Stomach (tissue), 9 donors: ENCODE results near the gene SGMS1. TPM values are rescaled to one million over a fixed set of nuclear protein-coding genes. Genes with fewer than 3 reads are reported as not detected.

Experiments
- DNase-seq, 2 donors: peaks; one replicate each; pipeline versions ENCODE4 v3.0.0 to v3.0.0-alpha.2; 2013 to 2019
- H3K27ac ChIP-seq, 5 donors: fragments of 200-600 bp in 4 of 5; sonication (generic) in 4 of 5; one replicate each; pipeline ENCODE4 v1.5.1; 2013 to 2019; ENCODE audit warnings: mild to moderate bottlenecking in 1 of 5, moderate library complexity in 1 of 5
- H3K27me3 ChIP-seq, 3 donors: fragments of 200-600 bp; sonication (generic); one replicate each; pipeline ENCODE4 v1.5.1; 2017 to 2019; ENCODE audit warnings: mixed run types in 1 of 3
- H3K36me3 ChIP-seq, 4 donors: fragments of 200-600 bp; sonication (generic); 1 replicate in 3 of 4; 2 replicates in 1 of 4; pipeline ENCODE4 v1.5.1; 2016 to 2019
- H3K4me1 ChIP-seq, 4 donors: fragments of 200-600 bp; sonication (generic); one replicate each; pipeline ENCODE4 v1.5.1; 2016 to 2019
- H3K4me3 ChIP-seq, 4 donors: fragments of 200-600 bp; sonication (generic) in 3 of 4; one replicate each; pipeline ENCODE4 v1.5.1; 2016 to 2019; ENCODE audit warnings: mild to moderate bottlenecking in 1 of 4
- H3K9me3 ChIP-seq, 4 donors: fragments of 200-600 bp; sonication (generic); one replicate each; pipeline ENCODE4 v1.5.1; 2016 to 2019
- EP300 ChIP-seq: sonication (generic); formaldehyde crosslinking; IDR thresholded peaks from one replicate; pipeline ENCODE4 v1.6.1; 2017; ENCODE audit warnings: antibody characterized with exemption
- POLR2A ChIP-seq, 4 donors: fragments of 450-650 bp; IDR thresholded peaks; one replicate each; pipeline ENCODE4 v1.6.1; 2016; ENCODE audit warnings: antibody characterized with exemption in 4 of 4, control low read depth in 2 of 4, mild to moderate bottlenecking in 1 of 4, moderate library complexity in 1 of 4
- POLR2AphosphoS5 ChIP-seq, 3 donors: sonication (generic); formaldehyde crosslinking; IDR thresholded peaks; one replicate each; pipeline ENCODE4 v1.6.1; 2016; ENCODE audit warnings: antibody characterized with exemption in 3 of 3
- WGBS, 5 donors: extraction: QIAGEN DNeasy Blood & Tissue Kit in 3 of 5; methylation state at CpG; one replicate each; pipeline versions ENCODE4 v1.1.5 to v1.1.7; 2013 to 2018; 5-methylcytosine and 5-hydroxymethylcytosine counted together
- intact Hi-C: fragments of 100-400 bp; cut with DNase I; formaldehyde crosslinking; loops from one replicate; pipeline ENCODE4 v1.15.1; 2023; ENCODE audit warnings: low total_unique reads
- polyA plus RNA-seq, 3 donors: library from polyadenylated mRNA; stranded (reverse); fragments of 200-250 nt; gene quantifications; one replicate each; pipeline ENCODE4 v1.2.3, GENCODE V29; 2013
- total RNA-seq, 5 donors: library from RNA; depleted of rRNA; stranded (reverse); fragments of >200 nt; gene quantifications; one replicate each; pipeline versions ENCODE4 v1.1.0 to v1.2.3, GENCODE V29; 2014 to 2016
- TF ChIP-seq, protein P1 (sequence below), 7 experiments: fragments of 450-650 bp in 4 of 7; fragments of 200-600 bp in 3 of 7; sonication (generic) in 3 of 7; IDR thresholded peaks; one replicate each; pipeline ENCODE4 v1.5.1; 2016 to 2019; ENCODE audit warnings: antibody characterized with exemption in 7 of 7, control low read depth in 2 of 7, mild to moderate bottlenecking in 1 of 7
- donor health status: healthy with polysubstance abuse.
- donor health status: Bipolar disorder and iron deficiency.
- donor health status: healthy.

Gene SGMS1
- total and polyA plus RNA-seq, 8 donors, result 6.2 to 229 (median 49.6) TPM

DNA sequence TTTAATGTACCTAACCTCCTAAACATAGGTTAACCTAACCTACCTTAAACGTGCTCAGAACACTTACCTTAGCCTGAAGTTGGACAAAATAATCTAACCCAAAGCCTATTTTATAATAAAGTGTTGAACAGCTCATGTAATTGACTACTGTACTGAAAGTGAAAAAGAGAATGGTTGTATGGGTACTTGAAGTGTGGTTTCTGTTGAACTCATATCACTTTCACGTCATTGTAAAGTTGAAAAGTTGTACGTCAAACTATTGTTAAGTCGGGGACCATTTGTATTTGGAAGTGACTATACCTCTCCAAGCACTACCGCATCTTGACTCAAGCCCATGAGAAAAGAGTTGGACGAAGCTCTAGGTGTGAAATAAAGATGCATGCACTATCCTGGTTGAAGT is 334.6 kb downstream of the SGMS1 start:
- TF ChIP-seq, protein P1, sequence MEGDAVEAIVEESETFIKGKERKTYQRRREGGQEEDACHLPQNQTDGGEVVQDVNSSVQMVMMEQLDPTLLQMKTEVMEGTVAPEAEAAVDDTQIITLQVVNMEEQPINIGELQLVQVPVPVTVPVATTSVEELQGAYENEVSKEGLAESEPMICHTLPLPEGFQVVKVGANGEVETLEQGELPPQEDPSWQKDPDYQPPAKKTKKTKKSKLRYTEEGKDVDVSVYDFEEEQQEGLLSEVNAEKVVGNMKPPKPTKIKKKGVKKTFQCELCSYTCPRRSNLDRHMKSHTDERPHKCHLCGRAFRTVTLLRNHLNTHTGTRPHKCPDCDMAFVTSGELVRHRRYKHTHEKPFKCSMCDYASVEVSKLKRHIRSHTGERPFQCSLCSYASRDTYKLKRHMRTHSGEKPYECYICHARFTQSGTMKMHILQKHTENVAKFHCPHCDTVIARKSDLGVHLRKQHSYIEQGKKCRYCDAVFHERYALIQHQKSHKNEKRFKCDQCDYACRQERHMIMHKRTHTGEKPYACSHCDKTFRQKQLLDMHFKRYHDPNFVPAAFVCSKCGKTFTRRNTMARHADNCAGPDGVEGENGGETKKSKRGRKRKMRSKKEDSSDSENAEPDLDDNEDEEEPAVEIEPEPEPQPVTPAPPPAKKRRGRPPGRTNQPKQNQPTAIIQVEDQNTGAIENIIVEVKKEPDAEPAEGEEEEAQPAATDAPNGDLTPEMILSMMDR (IDR thresholded peaks at IDR 0.05), result no peak
- no peak for TF ChIP-seq EP300
- TF ChIP-seq POLR2A (IDR thresholded peaks at IDR 0.05), result no peak
- TF ChIP-seq POLR2AphosphoS5 (IDR thresholded peaks at IDR 0.05), result no peak

DNA sequence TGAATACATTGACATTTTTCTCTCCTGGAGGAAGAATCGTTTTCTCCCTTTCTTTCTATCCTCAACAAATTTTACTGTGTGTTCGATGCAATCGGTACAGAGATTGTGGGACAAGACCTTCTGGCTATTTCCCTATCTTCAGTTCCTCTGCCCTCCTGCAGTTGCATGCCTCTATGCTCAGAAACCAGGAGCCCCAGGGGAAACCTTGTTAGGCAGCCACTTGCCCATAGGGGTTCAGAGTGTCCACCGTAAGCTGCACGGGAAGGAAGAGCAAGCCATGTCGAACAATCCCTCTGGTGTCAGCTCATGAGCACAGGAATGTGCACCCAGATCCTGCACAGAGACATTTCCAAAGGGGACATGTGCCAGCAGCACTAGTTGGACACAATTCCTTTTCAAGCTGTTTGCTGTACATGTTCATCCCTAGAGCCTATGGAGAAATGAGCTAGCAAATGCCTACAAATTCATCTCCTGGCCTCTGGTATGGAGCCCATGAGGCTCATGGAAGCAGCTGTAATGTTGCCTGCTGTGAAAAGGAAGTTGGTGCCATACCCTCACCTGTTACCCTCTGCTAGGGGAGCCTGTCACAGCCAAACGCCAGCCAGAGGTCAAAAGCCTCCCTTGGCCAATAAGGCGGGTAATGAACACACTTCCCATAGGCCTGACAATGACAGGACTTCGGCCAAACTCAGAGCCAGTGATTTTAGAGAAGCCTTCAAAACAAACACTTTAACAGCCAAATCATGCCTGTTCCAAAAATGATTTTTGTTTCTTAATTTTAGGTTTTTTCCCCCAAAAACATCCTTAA is 336.6 kb downstream of the SGMS1 start:
- Histone ChIP-seq H3K27ac (no peak overlapping the region), H3K9me3 (no peaks in the 10 kb centered on the region), H3K4me3 (no peak overlapping the region), H3K36me3 (no peaks in the 10 kb centered on the region), H3K4me1 (peaks cover 0 to 20% (median 11%) of the 10 kb centered on the region in 4 donors), H3K27me3 (no peaks in the 10 kb centered on the region)
- intact Hi-C loops, result no loop called here
- DNase-seq, result peak in 1 of 2 donors; percentile 19
- 56 to 85% (median 77%) methylated on average over 9 of the region's 9 CpGs for WGBS, 5 donors
- TF ChIP-seq EP300 (no peak), POLR2AphosphoS5 (IDR thresholded peaks at IDR 0.05) (no peak), POLR2A (IDR thresholded peaks at IDR 0.05) (no peak)
- TF ChIP-seq, protein P1 (IDR thresholded peaks at IDR 0.05), result no peak

More for the DNA sequence above, 334.6 kb downstream of the SGMS1 start:
- WGBS, 5 donors, result 82 to 91% (median 88%) methylated on average over 6 of the region's 6 CpGs
- intact Hi-C loops, result no loop called here
- Histone ChIP-seq H3K4me1 (peaks cover 0 to 20% (median 11%) of the 10 kb centered on the region in 4 donors), H3K9me3 (no peaks in the 10 kb centered on the region), H3K27ac (no peak overlapping the region), H3K27me3 (no peaks in the 10 kb centered on the region), H3K36me3 (no peaks in the 10 kb centered on the region), H3K4me3 (no peak overlapping the region)
- no peak for DNase-seq

DNA sequence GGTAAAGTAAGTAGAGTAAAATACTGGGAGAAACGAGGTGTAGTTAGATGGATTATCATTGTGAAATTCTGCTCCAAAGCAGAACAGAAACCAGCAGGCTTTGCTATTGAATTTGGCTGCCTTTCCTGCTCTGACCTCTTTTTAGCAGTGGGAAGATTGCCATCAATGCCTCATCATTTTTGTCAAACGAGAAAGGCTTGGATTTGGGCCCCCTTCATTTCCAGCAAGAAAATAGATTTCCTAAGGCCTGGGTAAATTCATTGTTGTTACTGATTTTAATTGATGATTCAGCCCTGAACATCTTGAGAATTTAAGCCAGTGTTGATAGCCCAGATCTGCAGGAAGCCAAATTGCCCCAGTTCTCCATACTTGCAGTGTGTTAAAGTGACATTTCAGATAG is 337.2 kb downstream of the SGMS1 start:
- no peaks in the 10 kb centered on the region for H3K27me3 ChIP-seq
- intact Hi-C loops, result no loop called here
- 9 to 29% (median 15%) methylated on average over 2 of the region's 2 CpGs for WGBS, 5 donors
- TF ChIP-seq, protein P1 (IDR thresholded peaks at IDR 0.05), result no peak
- no peak for TF ChIP-seq POLR2A (IDR thresholded peaks at IDR 0.05)
- no peak for TF ChIP-seq EP300
- no peak for TF ChIP-seq POLR2AphosphoS5 (IDR thresholded peaks at IDR 0.05)
- no peaks in the 10 kb centered on the region for H3K36me3 ChIP-seq
- DNase-seq, result peak in 1 of 2 donors; percentile 74
- no peak overlapping the region for H3K4me3 ChIP-seq
- no peaks in the 10 kb centered on the region for H3K9me3 ChIP-seq
- peaks cover 0 to 20% (median 11%) of the 10 kb centered on the region in 4 donors for H3K4me1 ChIP-seq
- H3K27ac ChIP-seq, result no peak overlapping the region

DNA sequence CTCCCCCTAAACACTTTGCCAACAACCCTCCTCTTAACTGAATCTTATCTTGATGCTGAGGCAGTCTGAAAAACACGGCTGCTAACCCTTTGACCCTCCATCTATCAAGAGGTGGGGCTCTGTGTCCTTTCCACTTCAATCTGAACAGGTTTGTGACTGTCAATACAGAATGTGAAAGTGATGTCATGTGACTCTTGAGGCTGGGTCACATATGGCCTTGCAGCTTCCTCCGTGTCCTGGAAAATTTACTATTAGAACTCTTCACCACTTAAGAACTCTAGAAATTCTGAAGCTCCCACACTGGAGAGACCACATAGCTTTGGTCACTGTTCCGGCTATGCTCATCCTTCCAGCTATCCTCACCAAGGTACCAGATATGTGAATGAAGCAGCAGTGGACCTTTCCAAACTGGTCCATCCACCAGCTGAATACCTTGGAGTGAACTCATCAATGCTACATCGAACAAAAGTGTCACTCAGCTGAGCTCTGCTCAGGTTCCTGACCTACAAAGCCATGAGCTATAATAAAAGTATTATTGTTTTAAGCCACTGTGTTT is 341.7 kb downstream of the SGMS1 start:
- intact Hi-C loops, result no loop called here
- WGBS, 5 donors, result 71 to 78% (median 72%) methylated on average over 4 of the region's 4 CpGs
- no peak for DNase-seq
- Histone ChIP-seq H3K27ac (no peak overlapping the region), H3K4me3 (no peak overlapping the region), H3K27me3 (no peaks in the 10 kb centered on the region), H3K9me3 (no peaks in the 10 kb centered on the region), H3K36me3 (no peaks in the 10 kb centered on the region), H3K4me1 (peaks cover 13 to 30% (median 15%) of the 10 kb centered on the region in 4 donors)
- TF ChIP-seq, protein P1 (IDR thresholded peaks at IDR 0.05), result no peak
- TF ChIP-seq POLR2A (IDR thresholded peaks at IDR 0.05), result no peak
- no peak for TF ChIP-seq POLR2AphosphoS5 (IDR thresholded peaks at IDR 0.05)
- no peak for TF ChIP-seq EP300
